CD4-positive, alpha-beta T cell treated with Interleukin-12 subunit alpha and Interleukin-12 subunit beta, for 1 hour (primary cell): ENCODE measurements around the gene PNKP.

Source experiments
- DNase-seq: peaks from one replicate; pipeline ENCODE4 v3.0.0-alpha.2; 2020

Gene PNKP

GRCh38 chr19:49889687-49890348 lies 22.4 kb upstream of the PNKP start:
- peak; percentile 84 for DNase-seq

- no peak for DNase-seq
These were observed 21.8 kb upstream of the PNKP start for GRCh38 chr19:49889038-49889686.

DNA sequence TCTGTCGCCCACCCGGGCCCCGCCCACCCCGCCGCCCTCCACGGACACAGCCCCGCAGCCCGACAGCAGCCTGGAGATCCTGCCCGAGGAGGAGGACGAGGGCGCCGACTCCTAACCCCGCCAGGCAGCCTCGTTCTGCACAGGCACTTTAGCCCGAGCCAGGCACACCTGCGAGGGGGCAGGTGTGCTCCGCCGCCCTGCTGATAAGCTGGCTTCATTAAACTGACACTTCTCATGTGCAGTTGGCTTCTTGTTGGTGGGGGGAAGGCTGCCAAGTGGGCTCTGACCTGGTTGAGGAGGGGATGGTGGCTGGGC lies 21.1 kb upstream of the PNKP start:
- no peak for DNase-seq

- no peak for DNase-seq
These were observed 20.5 kb upstream of the PNKP start for GRCh38 chr19:49887665-49888509.

GRCh38 chr19:49887037-49887664 lies 19.8 kb upstream of the PNKP start:
- no peak for DNase-seq

DNA sequence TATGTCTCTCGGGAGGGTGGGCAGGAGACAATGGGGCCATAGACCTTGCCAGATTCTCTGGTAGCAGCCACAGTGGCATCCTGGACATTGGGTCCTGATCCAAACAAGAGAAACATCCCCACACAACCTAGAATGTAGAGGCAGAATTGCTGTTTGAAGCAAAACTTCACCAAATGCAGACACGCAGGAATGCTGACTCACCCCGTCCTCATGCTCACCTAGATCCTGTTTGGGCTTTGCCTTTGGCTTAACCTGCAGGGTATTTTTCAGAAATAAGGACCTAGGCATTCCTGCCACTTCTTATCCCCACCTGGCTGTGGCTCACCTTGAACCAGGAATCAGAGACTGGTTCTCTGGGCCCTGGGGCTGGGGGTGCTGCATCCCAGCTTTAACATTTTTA lies 17.4 kb upstream of the PNKP start:
- DNase-seq: no peak

GRCh38 chr19:49884109-49884508 lies 16.7 kb upstream of the PNKP start:
- DNase-seq: no peak

DNA sequence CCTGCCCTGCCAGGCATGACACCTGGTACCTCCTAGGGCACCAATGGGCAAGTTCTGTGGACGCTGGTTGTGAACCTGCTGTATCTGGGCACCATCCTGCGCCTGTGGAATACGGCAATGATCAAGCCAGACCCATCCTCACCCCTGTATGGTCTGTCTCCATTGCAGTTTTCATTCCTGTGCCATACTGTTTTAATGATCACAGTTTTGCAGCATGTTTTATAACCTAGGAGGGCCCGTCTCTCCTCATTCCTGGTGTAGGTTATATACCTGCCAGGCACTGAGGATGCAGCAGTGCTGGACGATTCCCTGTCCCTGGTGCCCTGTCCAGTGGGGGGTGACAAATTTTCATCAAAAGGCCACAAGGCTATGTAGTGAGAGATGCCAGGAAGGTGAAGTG lies 15.7 kb upstream of the PNKP start:
- no peak for DNase-seq

- DNase-seq: no peak
These were observed 15.3 kb upstream of the PNKP start for GRCh38 chr19:49882643-49883042.

- no peak for DNase-seq
These were observed 14.5 kb upstream of the PNKP start for GRCh38 chr19:49881672-49882394.

- no peak for DNase-seq
These were observed 13.8 kb upstream of the PNKP start for GRCh38 chr19:49881186-49881585.

DNA sequence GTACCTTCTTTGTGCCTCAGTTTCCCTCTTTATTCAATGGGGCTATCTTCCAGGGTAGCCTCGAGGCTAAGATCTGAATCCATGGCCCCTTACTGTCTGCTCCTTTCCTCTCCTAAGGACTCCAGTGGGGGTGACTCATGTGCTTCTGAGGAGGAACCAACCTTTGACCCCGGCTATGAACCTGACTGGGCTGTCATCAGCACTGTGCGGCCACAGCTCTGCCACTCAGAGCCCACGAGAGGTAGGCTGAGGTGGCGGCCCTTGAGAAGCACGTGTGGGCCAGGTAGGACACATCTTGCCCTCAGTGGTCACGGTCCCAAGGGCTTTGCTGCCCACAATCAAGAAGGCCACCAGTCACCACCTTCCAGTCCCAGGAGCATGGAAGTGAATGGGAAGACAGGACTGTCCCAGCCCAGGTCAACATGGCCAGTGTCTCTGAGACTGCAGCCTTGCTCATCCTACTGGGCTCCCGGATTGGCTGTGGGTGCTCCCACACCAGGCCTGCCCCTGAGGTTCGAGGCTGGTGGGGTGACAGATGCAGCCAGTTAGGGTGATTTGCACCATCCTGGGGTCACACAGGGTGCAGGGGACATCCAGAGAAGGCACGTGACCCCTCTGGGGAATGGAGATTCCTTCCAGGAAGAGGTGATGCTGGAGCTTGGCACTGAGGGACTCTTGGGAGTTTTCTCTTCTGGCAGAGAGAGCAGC lies 12.9 kb upstream of the PNKP start:
- no peak for DNase-seq

DNA sequence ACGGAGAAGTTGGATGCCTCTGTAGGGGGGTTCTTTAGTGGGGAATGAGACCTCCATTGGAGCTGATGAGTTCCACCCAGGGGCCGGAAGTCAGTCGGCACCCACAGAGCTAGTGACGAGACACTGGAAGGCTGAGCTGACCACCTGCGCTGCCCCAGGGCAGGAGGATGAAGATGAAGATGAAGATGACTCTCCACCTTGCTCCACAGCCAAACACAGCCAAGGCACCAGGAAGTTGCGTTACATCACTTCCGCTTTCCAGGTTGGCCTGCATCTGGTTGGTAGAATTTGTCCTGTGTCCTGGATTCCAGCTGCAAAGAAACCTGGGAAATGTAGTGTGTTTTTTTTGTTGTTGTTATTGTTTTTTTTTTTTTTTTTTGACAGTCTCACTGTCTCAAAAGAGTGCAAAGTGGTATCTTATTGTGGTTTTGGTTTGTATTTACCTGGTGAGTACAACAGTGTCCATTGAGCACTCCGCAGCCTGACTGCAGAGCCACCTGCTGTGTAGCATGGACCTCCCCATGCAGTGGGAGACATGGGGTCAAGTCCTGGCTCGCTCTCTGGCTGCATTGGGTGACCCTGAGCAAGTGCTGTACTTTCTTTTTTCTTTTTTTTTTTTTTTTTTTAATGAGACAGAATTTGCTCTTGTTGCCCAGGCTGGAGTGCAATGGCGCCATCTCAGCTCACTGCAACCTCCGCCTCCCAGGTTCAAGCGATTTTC lies 12.0 kb upstream of the PNKP start:
- DNase-seq: no peak

- DNase-seq: no peak
These were observed 11.3 kb upstream of the PNKP start for GRCh38 chr19:49878744-49879070.

GRCh38 chr19:49877879-49878743 lies 10.7 kb upstream of the PNKP start:
- DNase-seq: peak; percentile 99

DNA sequence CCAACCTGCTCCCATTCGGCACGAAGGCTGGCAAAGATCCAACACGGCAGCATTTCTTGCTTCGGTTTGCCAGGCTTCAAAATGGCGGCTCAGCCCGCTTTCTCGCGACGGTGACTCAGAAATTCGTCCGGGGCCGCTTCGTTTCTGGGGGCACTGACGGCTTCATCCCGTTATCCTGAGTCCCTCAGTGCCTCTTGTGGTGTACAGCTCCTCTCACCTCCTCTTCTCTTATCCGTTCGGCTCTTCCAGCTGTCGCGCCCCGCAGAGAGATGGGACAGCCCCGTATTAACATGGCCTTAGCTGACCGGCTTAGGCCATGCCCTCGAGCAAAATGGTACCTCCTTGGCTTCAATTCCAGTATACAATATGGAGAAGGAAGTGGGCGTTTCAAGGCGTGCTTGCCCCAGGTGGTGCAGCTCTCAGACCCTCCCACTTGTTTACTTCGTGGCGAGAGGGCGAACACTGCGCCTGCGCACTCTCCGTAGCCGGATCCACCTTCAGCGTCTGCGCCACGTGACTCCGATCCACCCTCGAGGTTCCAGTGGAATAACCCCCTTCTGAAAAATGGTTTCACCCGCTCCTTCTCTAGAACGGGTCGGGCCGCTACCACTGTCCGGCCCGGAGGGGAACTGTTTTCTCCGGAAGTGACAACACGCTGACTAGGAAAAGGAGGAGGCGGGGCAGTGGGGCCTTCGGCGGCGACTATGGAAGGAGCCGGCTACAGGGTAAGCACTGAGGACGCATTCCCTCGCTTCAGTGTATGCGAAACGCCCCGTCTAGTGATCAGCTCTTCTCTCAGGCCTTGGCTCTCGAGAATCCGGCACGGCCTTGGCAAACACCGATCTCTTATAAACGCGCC lies 9.9 kb upstream of the PNKP start, which contains the start of the genes AKT1S1 and TBC1D17:
AKT1S1 (minus strand) TSS at position 336 of the 859 bp plus-strand sequence. CDS start 4,060 bp downstream, outside the sequence.
TBC1D17 (plus strand) TSS at position 683 of the 859 bp plus-strand sequence; CDS start at position 705, 22 bp downstream.
- peak; percentile 100 for DNase-seq

DNA sequence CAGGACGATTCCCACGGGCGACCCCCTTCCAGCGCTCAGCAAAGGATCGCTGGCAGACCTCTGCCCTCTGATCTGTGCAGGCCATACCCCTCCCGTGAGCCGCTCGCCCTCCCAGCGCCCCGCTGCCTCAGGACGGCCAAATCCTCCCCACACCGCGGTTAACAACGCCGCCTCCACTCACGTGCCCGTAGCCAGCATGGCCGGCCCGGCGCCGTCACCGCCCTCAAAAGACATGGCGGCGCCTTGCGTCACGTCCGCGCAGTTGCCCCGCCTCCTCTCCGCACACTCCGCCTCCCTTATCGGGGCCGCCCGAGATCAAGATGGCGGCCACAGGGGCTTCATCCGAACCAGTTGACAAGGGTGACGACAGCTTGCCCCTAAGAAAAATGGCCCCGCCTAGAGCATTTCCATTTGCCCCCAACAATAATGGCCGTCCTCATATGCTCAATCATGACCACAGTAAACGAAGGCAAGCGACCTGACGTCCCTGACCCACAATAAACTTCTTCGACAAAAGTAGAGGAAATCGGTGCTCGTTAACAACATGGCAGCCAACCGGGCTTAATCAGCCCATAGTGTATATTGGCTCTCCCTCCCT lies 9.1 kb upstream of the PNKP start:
- peak; percentile 99 for DNase-seq

DNA sequence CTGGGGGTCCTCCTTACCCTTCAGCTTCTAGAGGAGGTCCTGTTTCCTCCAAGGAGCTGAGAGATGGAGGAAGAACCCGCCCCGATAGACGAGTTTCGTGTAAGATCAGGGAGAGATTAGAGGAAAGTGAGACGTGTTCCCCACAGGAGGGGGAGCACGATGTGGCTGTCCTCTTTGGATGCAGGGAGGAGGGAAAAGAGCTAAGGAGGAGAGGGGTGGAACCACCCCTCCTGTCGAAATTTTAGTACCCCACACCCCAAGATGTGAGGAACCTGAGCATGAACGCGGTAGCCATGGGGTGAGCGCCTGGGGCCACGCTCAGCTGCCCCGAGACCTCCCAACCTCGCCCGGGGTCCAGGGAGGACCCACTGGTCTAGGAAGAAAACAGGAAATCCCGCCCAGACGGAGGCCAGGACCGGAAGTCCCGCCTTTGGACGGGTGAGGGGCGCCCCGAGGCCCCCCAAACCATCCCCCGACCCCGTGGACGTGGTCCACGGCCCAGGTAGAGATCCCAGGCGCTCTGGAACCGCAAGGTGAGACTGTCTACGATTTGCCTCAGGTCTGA lies 8.6 kb upstream of the PNKP start:
- peak; percentile 66 for DNase-seq

GRCh38 chr19:49875177-49875576 lies 7.8 kb upstream of the PNKP start:
- DNase-seq: no peak
